NCI-H1930 (cell line): Measurements from ENCODE around the gene SLC6A11.

Source experiments
- DNase-seq, 2 experiments: peaks; one replicate each; lab custom pipeline; 2025; lab: John Stamatoyannopoulos, UW

The SLC6A11 gene

GRCh38 chr3:10816019-10816862 lies at the start of gene SLC6A11:
TSS of gene SLC6A11 (plus strand) at chr3:10816228. CDS start at chr3:10816266, 38 bp downstream.
- DNase-seq: peak in 1 of 2 experiments; percentile 1

DNA sequence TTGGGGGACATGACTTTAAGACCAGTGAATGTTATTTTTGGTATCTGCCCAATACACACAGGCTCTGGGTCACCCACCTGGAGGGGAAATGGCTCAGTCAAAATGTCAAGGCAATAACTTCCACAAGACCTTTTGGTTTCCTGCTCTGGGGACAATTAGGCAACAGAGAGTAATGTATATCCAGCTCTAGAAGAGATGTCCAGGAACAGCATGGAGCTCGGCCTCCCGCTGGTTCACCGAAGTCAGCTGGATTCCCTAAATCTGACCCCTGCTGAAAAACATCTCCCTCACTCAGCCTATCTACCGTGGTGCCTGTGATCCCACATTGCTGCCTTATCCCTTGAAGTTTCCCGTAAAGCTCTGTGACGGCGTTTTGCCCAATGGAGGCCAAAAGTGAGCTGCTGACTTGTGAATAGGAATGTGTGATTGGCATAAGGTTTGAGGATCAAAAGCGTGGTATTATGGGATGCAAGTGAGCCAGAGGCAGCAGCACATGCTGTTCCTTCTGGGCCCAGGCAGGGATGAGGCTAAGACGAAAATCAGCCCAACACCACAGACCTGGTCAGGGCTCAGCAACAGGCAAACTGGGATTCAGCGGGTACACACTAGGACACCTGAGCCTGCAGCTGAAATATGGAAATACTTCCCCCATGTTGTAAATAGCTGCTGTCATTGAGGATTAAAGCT lies 47.2 kb upstream of the SLC6A11 start:
- DNase-seq: no peak

- no peak for DNase-seq
Measured at GRCh38 chr3:10770547-10770946, 45.5 kb upstream of the SLC6A11 start.

DNA sequence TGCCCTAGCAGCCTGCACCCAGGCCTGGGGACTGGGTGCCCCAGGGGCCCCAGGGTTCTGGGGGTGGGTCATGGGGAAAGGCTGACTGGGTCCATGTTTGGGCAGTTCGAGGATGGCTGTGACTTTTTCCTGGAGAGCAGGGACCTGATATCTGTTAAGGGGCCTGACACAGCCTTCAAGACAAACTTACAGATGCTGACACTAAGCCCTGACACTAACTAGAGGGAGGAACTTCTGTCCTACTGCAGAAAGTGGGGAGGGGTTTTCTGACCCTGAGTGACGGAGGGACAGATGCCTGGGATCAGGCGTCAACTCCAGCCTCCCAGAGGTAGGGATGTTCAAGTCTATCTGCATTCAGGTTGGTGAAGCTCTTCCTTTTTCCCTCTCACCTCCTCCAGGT lies 45.0 kb upstream of the SLC6A11 start:
- no peak for DNase-seq

DNA sequence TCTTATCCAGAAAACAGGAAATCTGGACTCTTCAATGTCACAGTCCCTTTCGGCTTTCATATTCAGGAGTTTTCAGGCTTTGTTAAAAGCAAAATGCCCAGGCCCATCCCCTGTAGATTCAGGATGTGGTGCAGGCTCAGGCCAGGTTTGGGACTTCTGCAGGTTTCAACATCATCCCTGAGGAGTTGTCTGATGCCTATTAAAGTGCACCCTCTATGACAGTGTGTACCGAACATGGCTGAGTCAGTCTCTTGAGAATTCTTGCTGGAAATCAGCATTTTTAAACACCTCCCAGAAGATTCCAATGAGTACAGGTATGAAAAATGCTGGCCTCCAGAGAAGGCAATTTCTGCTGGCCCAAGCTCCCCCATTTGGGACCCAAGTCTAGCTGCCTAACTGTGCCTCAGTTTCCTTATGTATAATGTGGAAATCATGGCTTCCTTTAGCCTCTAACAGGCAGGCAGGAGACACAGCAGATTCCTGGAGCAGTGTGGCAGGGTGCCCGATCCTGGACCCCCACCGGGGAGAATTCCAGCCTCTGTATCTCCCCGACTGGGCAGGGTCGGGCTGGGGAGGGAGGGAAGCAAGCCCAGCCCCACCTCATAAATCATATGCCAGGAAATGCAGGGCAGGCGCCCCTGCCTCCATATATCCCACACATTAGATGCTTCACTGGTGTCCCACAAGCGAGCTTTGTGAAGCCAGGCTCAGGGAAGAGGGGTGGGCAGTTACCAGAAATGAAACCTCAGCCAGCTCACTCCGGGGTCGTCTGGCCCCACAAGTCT lies 44.4 kb upstream of the SLC6A11 start:
- DNase-seq: no peak

GRCh38 chr3:10772271-10773161 lies 43.5 kb upstream of the SLC6A11 start:
- DNase-seq: no peak

DNA sequence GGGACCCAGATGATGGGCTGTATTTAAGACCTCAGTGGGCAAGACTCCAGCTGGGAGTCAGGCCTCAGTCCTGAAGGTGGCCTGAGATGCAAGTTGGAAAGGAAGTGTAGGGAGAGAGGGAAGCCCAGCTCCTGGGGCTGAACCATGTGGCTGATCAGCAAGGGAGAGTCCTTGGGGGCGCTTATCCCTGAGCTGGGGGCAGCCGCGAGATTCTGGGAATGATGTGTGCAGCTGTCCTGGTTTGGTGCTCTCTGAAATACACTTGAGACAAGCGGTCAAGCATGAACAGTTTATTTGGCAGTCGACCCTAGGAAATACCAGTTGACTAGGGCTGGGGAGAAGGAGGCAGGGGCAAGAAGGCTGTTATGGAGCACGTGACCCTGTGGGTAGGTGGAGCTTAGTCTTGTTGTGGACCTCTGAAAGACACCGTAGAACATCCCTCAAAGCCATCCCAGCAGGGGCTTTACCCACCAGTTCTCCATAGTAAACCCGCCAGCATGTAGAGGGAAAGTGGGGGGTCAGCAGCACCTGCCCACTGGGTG lies 41.8 kb upstream of the SLC6A11 start:
- no peak for DNase-seq

- no peak for DNase-seq
Measured at GRCh38 chr3:10774825-10775224, 41.2 kb upstream of the SLC6A11 start.

DNA sequence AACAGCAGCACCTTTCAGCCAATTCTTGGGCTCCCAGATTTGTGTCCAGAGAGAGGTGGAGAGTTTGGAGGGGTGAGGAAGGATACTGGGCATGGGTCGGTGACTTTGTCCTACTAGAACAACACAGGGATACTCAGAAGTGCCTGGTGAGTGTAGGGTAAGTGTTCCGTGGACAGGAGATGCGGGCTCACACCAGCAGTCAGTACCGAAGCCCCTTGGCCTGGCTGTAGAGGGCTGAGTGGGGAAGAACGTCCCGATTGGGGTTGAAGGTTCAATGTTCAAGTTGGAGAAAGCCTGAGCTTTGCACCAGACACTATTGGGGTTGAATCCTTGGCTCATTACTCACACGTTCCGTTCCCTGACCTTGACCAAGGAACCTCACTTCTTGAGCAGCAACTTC lies 40.8 kb upstream of the SLC6A11 start:
- DNase-seq: no peak

- no peak for DNase-seq
Measured at GRCh38 chr3:10775828-10776227, 40.2 kb upstream of the SLC6A11 start.

DNA sequence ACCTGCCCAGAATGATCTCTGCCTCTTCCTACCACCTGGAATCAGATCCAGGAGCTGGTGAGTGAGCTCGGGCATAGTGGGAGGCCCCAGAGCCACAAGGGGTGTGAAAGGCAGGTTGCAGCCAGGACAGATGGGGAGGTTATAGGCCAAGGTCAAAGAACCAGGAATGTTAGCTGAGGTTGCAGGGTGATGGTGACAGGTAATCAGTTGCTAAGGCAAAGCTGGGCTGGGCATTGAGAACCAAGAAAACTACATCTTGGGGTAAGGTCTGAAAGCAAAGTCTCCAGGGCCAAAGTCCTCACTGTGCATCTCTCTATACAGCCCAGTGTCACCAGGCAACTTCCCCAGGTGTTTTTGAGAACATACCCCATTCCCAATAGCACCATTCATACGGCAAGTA lies 38.4 kb upstream of the SLC6A11 start:
- no peak for DNase-seq

DNA sequence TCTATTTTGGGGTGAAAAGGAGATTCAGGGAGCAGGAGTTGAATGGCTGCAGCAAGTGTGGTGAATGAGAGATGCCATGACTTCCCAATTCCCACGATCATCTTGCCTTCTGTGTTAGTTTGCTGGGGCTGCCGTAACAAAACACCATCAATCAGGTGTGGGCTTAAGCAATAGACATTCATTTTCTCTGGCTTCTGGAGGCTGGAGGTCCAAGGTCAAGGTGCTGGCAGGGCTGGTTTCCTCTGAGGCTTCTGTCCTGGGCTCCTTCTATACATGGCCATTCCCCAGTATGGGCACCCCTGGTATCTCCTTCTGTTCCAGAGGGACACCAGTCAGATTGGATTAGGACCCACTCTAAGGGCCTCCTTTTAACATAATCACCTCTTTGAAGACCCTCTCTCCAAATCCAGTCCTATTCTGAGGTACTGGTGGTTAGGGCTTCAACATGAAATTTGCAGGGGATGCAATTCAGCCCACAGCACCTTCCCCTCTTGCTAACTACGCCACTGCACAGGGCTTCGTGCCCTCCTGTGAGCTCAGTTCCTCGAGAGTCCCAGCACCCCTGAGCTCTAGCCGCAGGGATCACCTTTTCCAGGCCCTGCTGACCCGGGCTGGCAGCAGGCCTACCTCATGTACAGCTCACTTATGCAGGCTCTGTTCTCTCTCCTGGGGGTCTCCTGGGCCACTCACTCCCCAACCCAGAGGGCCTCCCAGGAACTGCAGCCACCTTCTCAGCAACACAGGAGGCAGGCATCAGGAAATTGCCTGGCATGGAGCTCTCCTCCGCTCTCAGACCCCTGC lies 37.3 kb upstream of the SLC6A11 start:
- no peak for DNase-seq

- DNase-seq: no peak
Measured at GRCh38 chr3:10779293-10779805, 36.7 kb upstream of the SLC6A11 start.

DNA sequence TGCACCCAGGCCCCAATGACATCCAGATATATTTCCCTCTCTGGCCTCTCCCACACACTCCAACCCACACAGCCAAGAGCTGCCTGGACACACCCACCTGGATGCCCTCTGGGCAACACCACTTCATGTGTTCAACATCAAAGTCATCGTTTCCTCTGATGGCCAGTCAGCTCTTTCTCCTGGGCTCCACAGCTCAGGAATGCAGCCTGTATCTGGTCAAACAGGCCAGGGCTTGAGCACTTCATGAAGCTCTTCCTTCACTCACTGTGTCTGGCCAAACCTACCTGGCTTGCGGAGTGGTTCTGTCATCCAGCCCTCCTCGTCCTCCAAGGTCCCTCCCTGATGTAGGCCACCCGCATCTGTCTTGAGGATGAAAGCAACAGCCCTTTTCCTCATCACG lies 35.8 kb upstream of the SLC6A11 start:
- no peak for DNase-seq

GRCh38 chr3:10780922-10781321 lies 35.1 kb upstream of the SLC6A11 start:
- no peak for DNase-seq

- DNase-seq: no peak
Measured at GRCh38 chr3:10781981-10782380, 34.0 kb upstream of the SLC6A11 start.

- DNase-seq: peak in 1 of 2 experiments; percentile 6
Measured at GRCh38 chr3:10783360-10784351, 32.4 kb upstream of the SLC6A11 start.

- no peak for DNase-seq
Measured at GRCh38 chr3:10786640-10787039, 29.4 kb upstream of the SLC6A11 start.

DNA sequence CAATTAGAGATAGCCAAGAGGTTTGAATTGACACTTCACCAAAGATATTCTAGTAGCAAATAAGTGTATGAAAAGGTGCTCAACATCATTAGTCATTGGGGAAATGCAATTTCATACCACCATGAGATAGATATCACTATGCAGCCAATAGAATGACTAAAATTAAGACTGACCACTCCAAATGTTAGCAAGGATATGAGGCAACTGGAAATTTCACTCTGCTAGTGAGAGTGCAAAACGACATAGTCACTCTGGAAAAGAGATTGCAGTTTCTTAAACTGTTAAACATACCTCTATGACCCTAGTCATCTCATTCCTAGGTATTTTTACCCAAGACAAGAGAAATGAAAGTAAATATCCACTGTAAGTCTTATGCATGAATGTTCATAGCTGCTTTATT lies 27.6 kb upstream of the SLC6A11 start:
- no peak for DNase-seq
